Fibroblast of peridontal ligament (primary cell): ENCODE results near the gene HIRA.
A peak's percentile ranks its signal among the peaks of the same experiment; 100 is the strongest.
"Not testable (repeated sequence)": the region's sequence is repeated elsewhere in the genome, so short reads cannot be mapped to it uniquely, and the experiment has no call there.

Experiments
- DNase-seq: peaks from one replicate; pipeline ENCODE4 v3.0.0-alpha.2; 2010; ENCODE audit errors: extremely low read depth

HIRA gene

DNA sequence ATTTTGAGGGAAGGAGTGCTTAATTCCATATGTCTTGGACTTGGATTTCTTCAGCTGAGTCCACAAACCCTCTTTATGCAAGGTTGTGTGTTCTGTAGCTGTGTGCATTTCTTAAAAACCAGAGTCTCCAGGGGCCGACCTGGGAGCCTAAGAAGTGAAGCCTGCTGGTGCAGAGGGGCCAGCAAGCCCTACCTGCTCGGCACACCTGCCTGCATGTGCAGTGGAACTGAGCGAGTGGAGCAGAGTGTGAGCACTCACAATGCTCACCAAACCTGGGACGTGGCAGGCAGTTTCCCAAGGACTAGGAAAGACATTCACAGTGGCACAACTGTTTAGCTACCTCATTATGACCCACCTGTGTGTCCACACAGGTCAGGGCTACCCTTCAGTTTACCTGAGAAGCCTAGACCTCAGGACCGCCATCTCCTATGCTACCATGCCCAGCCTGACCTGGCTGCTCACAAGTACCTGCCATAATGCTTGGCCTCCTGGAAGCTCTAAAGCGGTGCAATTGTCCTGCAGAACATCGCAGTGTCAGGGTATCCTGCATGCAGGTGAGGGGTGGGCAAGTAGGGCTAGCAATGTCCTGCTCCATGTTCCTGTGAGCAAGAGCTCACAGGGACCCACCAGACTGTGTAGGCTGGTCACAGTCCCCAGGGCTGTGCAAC, 12.1 kb upstream of the HIRA start:
- DNase-seq = no peak

DNA sequence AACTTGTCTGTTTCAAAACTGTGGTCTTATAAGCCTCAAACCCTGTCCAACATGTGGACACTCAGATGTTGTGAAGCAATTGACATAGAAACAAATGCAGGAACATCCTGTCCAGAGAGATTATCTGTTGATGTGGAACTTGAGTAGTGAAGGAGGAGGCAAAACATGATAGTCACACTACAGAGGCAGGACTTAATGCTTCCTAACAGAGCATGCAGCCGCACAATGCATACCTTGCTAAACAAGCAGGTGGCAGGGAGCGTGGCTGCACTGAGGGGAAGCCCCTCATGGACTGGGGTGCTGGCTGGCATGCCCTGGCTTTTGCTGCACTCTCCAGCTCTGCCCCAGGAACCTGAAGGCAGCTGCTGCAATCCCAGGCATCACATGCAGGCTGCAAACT, 10.6 kb upstream of the HIRA start:
- DNase-seq = no peak

DNA sequence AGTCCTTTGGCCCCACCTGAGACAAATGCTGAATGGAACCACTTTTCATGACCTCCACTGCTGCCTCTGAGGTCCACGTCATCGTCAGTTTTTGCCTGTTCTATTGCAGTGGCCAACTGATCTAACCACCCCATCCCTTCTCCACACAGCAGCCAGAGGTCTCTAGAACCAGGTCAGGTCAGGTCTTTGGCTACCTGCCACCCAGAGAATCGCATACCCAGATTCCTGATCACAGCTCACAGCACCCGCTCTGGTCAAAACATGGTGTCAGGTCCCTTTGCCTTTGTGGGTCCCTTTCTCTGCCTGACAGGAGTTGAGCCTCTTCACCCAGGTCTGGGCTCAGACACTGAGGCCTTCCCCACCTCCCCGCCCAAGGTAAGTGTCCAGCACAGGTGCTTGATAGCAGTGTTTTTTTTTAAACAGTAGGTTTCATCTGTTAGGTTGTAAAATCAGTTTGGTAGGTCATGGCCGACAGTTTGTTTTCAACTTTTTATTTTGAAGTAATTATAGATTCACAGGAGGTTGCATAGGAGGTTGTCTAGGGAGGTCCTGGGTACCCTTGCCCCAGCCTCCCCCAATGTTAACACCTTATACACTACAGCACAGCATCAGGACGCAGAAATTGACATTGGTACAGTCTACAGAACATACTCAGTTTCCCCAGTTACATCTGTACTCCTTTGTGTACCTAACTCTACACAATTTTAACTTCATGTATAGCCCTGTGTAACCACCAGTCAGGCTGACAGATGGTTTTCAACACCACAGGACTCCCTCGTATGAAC, 9.1 kb upstream of the HIRA start:
- DNase-seq = no peak

DNA sequence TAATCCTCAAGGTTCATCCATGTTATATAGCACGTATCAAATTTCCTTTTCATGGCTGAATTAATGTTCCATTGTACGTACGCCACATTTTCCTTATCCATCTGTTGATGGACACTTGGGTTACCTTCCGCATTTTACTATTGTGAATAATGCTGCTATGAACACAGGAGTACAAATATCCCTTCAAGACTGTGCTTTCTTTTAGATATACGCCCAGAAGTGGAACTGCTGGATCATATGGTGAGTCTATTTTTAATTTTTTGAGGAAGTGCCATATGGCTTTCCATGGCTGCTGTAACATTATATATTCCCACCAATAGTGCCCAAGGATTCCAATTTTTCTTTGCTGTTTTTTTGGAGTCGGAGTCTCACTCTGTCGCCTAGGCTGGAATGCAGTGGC, 6.8 kb upstream of the HIRA start:
- no peak for DNase-seq

DNA sequence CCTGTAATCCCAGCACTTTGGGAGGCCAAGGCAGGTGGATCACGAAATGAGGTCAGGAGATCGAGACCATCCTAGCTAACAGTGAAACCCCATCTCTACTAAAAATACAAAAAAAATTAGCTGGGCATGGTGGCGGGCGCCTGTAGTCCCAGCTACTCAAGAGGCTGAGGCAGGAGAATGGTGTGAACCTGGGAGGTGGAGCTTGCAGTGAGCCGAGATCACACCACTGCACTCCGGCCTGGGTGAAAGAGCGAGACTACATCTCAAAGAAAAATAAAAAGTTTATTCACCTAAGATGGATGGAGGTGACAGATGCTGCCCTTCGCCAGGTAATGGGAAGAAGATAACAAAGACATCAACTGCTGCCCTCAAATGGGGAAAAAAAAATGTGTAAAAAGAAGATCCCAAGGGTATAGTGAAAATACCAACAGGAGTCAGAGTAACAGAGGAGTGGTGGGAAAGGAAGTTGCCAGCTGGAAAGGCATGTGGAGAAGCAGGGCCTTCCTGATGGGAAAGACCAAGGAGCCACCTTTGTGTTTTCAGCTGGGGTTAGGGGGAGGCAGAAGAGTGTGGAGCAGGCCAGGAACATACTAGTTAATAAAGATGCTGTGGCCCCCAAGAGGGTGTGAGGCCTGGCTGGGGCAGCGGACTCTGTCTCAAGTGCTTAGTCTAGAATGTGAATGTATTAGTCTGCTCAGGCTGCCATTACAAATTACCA, 5.1 kb upstream of the HIRA start:
- DNase-seq = not testable (repeated sequence)

DNA sequence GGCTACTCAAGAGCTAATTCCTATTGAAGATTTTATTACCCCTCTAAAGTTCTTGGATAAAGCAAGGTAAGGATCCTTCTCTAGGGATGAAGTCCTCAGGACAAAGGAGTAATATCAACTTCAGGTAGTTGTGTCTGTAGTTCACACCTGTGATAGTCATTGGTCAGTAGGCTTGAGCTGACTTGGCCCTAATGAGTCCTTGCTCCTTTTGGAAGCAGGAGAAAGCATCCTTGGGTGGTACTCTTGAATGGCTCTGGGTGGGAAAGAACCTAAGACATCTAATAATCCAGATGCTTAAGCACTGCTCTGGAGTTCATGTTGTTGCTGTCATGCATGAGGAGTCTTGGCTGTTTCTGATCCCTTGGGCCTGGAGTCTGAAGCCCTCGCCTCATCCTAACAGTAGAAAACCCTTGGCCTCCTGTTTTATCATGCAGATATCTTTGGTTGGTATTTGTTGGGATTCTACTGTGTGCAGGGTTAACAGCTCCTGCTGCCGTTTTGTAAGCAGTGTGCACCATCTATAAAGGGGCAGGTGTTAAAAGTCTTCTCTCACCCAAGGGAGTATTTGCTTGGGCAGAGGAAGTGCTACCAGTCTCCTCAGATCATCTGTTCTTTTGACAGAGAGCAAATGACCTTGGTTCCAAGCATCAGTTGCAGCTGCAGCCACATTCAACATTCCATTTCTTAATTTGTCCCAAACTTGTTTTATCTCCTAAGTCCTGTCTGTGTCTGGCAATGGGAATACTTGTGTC, 3.5 kb upstream of the HIRA start:
- no peak for DNase-seq

DNA sequence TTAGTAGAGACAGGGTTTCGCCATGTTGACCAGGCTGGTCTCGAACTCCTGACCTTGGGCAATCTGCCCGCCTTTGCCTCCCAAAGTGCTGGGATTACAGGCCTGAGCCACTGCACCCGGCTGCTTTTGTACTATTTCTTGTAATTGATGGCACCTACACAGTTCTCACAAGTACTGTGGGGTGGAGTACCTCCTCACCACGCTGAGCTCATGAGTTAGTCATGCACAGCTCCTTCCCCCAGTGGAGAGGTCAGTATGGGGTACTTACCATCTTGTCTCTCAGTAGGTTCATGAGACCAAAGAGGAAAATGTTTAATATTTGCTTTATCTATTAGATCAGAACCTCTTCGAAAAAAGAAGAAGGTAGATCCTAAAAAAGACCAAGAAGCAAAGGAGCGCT, 2.9 kb upstream of the HIRA start:
- DNase-seq = no peak

DNA sequence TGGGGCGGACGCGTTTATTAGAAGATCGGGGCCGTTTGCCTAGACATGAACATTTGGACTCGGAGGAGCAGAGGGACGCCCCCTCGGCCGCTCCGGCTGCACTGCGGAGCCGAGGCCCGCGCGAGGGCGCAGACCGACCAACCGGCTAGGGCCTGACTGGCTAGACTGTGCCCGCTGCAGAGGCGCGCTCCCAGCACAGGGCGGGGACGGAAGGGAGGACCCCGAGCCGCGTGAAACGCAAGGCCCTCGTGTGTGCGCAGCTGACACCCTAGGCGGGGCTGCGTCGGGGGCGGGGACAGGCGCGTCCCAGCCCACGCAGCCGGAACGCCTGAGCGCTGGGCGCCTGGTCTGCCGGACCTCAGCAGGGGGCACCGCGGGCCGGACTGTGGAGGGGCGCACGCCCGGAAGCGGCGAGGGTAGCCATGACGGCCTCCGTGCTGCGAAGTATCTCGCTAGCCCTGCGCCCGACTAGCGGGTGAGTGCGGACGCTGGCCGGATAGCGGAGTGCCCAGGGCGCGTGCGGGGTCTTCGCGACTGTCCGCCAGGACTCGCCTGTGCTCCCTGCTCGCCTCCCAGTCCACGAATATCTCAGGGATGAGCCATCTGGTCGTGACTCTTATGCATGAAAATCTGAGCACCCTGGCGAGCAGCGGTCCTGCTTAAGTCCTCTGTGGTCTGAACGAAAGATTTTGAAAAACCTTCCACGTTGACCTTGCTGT, 759 bp upstream of the HIRA start, which contains the start of gene MRPL40:
TSS of gene MRPL40 (plus strand) at position 413 of the 719 bp plus-strand sequence. CDS start at position 423, 10 bp downstream.
- DNase-seq = peak; percentile 89

DNA sequence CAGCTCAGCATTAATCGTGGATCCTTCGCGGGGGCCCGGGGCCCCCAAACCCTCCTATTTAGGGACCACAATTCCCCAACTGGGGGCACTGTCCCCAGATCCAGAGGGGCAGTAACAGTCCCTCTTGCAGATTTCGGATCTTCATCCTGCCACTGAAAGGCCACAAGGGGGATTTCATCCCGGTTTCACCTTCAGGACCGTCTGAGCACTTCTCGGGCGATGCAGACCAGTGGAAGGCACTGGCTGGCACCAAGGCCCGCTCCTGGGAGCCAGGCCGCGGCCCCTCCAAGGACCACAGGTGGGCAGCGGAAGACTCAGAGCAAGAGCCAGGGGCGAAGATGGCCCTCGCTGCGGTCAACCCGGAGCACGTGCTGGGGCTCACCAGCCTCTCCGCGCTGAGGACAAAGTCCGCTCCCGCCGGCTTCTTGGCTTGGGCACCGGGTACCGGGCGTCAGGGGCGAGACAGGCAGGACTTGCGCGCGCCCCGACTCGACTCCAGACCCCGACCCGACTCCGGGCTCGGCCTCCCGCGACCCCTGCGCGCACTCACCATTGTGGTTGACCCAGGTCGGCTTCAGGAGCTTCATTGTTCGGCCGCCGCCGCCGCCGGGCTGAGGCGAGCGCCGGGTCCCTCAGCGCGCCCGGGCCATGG, 517 bp downstream of the HIRA start:
- DNase-seq = peak; percentile 34

DNA sequence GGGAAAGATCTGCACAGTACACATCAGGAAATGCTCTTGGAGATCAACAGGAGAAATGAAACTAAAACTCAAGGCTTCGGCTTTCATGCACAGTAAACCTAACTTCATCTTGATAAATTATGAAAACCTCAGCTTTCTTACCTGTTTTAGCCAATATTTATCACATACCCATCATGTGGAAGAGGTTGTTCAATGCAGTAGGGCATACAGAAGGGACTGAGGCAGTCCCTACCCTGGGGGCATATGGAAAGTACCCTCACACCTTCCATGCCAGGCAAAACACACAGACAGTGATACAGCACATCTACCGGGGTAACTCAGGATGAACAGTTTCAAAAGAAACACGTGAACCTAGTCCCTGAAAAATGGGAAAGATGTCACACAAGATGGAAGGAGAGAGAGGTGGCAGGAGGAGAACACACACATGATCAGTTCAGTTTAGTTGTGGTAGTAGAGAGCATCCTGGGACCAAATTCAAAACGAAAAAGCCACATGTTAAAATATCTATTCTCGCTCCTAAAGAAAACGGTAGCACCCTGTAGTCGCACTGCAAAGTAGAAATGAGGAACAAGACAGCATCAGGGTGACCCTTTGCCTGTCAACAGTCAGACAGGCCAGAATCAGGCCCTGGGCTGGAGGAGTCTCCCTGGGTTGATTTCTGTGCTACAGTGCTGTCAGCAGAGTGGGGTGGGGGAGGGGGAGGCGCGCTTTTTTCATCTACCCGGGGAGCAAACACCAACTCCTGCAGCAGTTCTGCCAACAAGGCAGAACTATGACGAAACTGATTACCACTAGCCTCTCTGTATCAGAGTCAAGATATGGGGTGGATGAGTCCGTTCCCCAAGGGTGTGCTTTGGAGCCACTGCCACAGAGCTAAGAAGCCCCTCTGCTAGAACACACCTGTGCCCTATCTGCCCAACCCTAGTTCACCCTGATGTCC, 1.3 kb downstream of the HIRA start:
- peak; percentile 75 for DNase-seq

DNA sequence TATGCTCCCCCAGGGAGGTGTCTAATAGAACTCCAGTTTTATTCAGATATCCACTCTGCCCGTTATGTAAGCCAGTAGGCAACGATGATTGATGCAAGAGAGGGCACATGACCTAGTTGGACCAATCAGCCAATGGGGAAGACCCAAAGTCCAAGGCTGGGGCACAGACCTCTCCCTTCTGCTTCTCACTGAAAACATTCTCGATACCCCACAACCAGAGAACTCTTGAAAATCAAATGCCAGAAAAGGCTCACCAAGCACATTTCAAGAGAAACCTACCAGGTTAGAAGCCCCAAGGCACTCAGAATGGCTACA, 7.4 kb downstream of the HIRA start:
- no peak for DNase-seq

DNA sequence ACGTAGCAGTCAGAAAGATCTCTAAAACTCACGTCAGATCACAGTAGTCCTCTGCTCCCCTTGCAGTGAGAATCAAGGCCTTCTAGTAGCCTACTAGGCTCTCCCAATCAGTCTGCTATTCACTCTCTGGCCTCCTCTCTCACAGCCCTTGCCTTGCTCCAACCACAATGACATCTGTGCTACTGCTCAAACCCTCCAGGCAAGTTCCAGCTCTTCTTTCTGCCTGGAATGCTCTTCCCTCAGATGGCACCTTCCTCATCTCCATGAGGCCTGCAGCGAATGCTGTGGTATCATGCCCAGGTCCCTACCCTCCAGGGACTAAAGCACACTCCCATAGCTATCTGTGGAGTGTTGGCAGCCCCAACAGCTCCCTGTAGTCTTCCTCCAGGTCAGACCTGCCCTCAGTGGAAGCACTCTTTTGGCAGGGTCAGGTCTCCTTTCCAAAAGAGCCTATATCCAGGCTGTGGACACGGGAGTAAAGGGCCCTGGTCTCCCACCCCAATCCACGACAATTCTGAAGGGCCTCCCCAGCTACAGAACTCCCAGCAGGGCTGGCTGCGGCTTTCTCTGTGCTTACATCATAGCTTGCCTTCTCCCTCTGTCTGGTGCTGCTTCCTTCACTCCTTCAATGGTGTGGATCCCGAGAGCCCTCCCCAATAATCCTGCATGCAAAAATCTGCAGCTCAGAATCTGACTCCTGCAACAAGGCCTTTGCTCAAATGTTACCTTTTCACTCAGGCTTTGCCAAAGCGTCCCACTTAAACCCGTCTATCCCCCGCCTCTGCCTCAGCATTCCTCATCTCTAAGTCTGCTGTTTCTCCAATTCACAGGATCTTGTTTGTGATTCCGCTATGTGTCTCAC, 8.9 kb downstream of the HIRA start:
- DNase-seq = no peak

DNA sequence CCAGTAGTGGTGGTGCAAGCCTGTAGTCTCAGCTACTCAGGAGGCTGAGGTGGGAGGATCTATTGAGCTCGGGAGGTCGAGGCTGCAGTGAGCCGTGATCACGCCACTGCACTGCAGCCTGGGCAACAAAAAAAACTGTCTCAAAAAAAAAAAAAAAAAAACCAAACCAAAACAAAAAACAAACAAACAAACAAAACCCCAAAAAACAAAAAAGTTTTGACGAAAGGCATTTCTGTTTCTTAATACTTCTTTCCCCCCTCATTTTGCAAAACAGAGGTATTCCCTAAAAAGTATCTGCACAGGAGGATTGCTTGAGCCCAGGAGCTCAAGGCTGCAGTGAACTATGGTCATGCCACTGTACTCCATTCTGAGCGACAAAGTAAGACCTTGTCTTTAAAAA, 11.2 kb downstream of the HIRA start:
- DNase-seq = no peak

DNA sequence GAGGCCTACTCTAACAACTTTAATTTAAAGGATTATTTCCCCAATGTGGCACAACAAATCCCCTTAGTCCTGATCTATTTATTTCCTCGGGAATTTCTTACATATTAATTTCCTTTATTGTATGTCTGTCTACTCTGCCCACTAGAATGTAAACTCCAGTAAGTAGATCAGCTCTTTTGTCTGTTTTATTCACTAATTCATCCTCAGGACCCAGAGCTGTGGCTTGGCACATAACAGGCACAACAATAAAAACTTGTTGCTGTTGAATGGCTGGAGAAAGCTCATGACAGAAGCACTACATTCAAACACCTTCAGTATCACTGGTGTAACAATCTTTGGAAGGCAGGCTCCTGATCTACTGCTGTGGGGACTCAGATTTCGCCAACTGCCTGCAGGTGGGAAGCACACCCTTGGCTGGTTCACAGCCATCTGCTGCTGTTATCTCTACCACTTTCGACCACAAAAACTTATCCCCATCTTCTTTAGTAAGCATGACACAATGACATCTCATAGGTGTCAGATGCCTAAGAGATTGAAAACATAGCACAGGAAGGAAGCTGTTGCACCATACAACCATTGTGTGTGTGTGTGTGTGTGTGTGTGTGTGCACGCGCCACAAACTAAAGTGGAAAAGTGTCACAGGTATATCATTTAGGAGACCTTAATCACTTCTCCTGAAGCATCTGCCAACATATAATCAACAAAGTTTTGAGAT, 11.9 kb downstream of the HIRA start:
- DNase-seq = no peak

DNA sequence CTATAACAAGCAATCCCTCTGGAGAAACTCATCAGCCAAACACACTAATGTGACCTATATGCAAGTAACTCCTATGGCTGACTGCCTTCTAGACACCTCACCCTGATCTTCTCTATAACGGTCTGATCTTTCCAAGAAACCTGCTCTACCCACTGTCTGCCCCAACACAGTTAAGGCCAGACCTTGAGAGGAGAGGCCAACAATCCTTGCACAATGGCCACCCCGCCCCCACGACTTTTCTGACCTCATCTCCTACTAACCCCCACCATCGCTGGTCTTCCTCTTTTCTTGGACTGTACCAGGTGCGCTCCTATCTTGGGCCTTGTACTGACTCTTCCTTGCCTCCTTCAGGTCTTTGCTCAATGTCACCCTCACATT, 12.5 kb downstream of the HIRA start:
- no peak for DNase-seq

DNA sequence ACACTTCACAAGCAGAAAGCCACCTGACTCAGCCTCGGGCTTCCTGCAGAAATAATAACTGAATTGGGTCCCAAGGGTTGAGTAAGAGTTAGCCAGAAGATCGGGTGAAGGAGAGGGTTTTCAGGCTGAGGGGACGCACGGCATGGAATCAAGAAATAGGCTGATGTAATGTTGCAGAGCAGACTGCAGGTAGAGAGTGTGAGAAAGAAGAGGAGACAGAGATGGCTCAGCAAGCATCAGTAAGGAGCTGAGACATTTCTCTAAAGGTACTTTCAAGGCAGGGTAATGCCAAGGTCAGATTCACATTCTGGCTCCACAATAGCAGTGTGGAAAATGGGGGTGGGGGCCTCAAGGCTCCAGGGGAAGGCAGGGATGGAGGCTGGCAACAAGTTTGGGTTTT, 18.6 kb downstream of the HIRA start:
- DNase-seq = no peak

DNA sequence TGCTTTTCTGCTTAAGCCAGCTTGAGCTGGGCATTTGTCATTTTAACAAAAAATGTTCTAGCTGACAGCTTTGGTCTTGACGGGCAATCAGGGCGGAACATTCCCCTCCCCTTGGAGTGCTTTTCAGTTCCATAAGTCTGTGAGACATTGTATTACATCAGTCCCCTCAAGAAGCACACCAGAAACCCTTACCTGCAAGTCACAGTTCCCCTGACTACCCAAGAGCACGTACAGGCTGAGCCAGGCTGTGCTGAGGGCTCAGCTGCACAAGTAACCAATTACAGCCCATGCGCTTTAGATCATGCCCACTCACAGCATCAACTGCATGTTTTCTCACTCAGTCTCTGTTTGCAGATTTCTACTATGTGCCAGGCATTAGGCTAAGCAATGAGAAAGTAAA, 19.1 kb downstream of the HIRA start:
- DNase-seq = no peak

DNA sequence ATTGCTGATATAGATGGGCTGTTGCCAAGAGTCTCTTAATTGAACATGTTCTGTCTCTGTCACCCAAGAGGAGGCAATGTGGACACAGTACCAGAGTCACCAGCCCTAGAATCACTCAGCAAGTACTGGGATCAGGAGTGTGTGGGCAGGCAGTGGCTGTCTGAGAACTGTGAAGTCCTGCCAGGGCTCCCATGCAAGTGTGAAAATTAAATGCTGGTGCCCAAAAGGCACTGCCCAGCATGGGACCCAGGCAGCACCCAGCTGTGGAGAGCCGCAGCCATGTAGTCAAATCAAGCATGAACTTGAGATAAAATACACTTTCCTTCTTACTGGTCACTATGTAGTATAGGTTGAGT, 19.9 kb downstream of the HIRA start:
- DNase-seq = no peak
